Lung (tissue), 12 donors: ENCODE measurements around the gene HSPA4L. TPM values are rescaled to one million over a fixed set of nuclear protein-coding genes. Genes with fewer than 3 reads are reported as not detected.

Experiments
- ATAC-seq: fragments of 200-7000 bp; cut with Tn5 transposase; one replicate; pipeline ENCODE4 v1.9.1; 2020; ENCODE audit warnings: moderate number of reproducible peaks; ENCODE audit not compliant: insufficient read depth, low FRiP score
- DNase-seq, 3 donors: peaks; one replicate each; pipeline ENCODE4 v3.0.0-alpha.2; 2013 to 2017
- H3K27ac ChIP-seq, 2 donors: one replicate each; pipeline ENCODE4 v1.5.1; 2013; ENCODE audit warnings: mild to moderate bottlenecking in 2 of 2, moderate library complexity in 2 of 2, control low read depth in 1 of 2, inconsistent platforms in 1 of 2, low read depth in 1 of 2, low read length in 1 of 2
- H3K27me3 ChIP-seq, 3 donors: one replicate each; pipeline ENCODE4 v1.5.1; 2013; ENCODE audit warnings: low read length in 2 of 3; ENCODE audit not compliant: control insufficient read depth in 3 of 3, insufficient read depth in 3 of 3
- H3K36me3 ChIP-seq, 4 donors: one replicate each; pipeline ENCODE4 v1.5.1; 2013; ENCODE audit warnings: low read length in 4 of 4, mild to moderate bottlenecking in 1 of 4, moderate library complexity in 1 of 4; ENCODE audit not compliant: control insufficient read depth in 4 of 4, insufficient read depth in 4 of 4
- H3K4me1 ChIP-seq, 5 donors: one replicate each; pipeline ENCODE4 v1.5.1; 2013; ENCODE audit warnings: low read length in 5 of 5, mild to moderate bottlenecking in 2 of 5, moderate library complexity in 1 of 5; ENCODE audit not compliant: control insufficient read depth in 5 of 5, insufficient read depth in 5 of 5
- H3K4me3 ChIP-seq: one replicate; pipeline ENCODE4 v1.5.1; 2013; ENCODE audit warnings: mild to moderate bottlenecking, control low read depth, moderate library complexity
- H3K9ac ChIP-seq, 2 donors: one replicate each; pipeline ENCODE4 v1.5.1; 2013; ENCODE audit warnings: low read length in 2 of 2, control low read depth in 1 of 2; ENCODE audit not compliant: insufficient read depth in 1 of 2
- H3K9me3 ChIP-seq, 4 donors: one replicate each; pipeline ENCODE4 v1.5.1; 2013; ENCODE audit warnings: low read length in 3 of 4, mild to moderate bottlenecking in 1 of 4, moderate library complexity in 1 of 4; ENCODE audit not compliant: control insufficient read depth in 4 of 4, insufficient read depth in 3 of 4
- WGBS, 2 donors: extraction: QIAGEN DNeasy Blood & Tissue Kit; methylation state at CpG; one replicate each; pipeline ENCODE4 v1.1.7; 2013; 5-methylcytosine and 5-hydroxymethylcytosine counted together
- polyA plus RNA-seq, 2 donors: library from polyadenylated mRNA; stranded (reverse); fragments of 200-250 nt; gene quantifications; one replicate each; pipeline ENCODE4 v1.2.1, GENCODE V29; 2013
- total RNA-seq, 2 donors: library from RNA; depleted of rRNA in 1 of 2; stranded (reverse); fragments of >200 nt in 1 of 2; gene quantifications; one replicate each; pipeline ENCODE4 v1.2.1, GENCODE V29; 2014 to 2021
- TF ChIP-seq, protein P1 (sequence below): IDR thresholded peaks from 2 replicates; pipeline ENCODE4 v1.5.1; 2012; ENCODE audit warnings: mild to moderate bottlenecking; ENCODE audit errors: control extremely low read depth, extremely low read depth
- donor health status: control.
- donor health status: control.
- donor health status: Bipolar disorder and iron deficiency.
- donor health status: healthy.
- donor health status: DM: yes; HTN: yes; CAD: no.

HSPA4L gene
- total and polyA plus RNA-seq, 4 donors = 0.91 to 6.0 (median 3.0) TPM

DNA sequence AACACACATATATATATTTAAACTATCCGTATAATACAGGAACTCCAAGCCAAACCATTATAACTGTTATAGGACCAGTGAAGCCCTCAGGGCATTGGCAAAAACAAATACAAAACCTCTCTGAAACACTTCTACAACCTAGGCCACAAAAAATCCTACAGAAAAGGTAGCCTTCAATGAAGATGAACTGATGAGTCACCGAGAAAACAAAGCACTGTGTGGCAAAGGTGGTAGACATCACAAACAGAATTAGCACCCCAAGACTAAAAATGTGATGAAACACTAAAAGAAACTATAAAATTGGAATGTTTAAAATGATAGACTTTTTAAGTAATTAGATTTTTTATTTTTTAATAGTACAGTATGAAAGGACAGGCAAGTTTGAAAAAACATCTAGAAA is 5.5 kb upstream of the HSPA4L start:
- no peak overlapping the region for H3K4me3 ChIP-seq
- TF ChIP-seq, protein P1, sequence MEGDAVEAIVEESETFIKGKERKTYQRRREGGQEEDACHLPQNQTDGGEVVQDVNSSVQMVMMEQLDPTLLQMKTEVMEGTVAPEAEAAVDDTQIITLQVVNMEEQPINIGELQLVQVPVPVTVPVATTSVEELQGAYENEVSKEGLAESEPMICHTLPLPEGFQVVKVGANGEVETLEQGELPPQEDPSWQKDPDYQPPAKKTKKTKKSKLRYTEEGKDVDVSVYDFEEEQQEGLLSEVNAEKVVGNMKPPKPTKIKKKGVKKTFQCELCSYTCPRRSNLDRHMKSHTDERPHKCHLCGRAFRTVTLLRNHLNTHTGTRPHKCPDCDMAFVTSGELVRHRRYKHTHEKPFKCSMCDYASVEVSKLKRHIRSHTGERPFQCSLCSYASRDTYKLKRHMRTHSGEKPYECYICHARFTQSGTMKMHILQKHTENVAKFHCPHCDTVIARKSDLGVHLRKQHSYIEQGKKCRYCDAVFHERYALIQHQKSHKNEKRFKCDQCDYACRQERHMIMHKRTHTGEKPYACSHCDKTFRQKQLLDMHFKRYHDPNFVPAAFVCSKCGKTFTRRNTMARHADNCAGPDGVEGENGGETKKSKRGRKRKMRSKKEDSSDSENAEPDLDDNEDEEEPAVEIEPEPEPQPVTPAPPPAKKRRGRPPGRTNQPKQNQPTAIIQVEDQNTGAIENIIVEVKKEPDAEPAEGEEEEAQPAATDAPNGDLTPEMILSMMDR = no peak
- ATAC-seq (no peak), DNase-seq (no peak)
- H3K9me3 ChIP-seq = no peaks in the 10 kb centered on the region
- no peaks in the 10 kb centered on the region for H3K36me3 ChIP-seq
- H3K9ac ChIP-seq = no peak overlapping the region
- H3K27me3 ChIP-seq = no peaks in the 10 kb centered on the region
- WGBS, 2 donors = 91 to 95% methylated on average over 2 of the region's 2 CpGs
- peaks cover 0 to 2% (median 0%) of the 10 kb centered on the region in 5 donors for H3K4me1 ChIP-seq
- H3K27ac ChIP-seq = no peak overlapping the region

DNA sequence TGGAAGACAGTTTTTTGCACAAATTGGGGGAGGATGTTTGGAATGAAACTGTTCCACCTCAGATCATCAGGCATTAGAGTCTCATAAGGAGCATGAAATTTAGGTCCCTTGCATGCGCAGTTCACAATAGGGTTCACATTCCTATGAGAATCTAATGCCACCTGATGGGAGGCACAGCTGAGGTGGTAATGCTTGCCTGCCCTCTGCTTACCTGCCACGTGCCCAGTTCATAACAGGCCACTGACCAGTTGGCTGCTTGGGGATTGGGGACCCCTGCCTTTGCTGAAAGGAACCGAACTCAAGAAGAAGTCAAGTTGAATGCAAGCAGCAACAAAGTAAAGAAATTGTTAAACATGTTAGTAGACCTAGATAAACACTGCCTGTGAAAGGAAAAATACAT is 4.6 kb upstream of the HSPA4L start:
- Histone ChIP-seq H3K4me1 (peaks cover 0 to 3% (median 2%) of the 10 kb centered on the region in 5 donors), H3K27ac (no peak overlapping the region), H3K9ac (no peak overlapping the region), H3K4me3 (no peak overlapping the region), H3K9me3 (no peaks in the 10 kb centered on the region), H3K27me3 (no peaks in the 10 kb centered on the region), H3K36me3 (no peaks in the 10 kb centered on the region)
- WGBS, 2 donors = 82 to 85% methylated on average over 3 of the region's 3 CpGs
- ATAC-seq = no peak
- no peak for DNase-seq
- TF ChIP-seq, protein P1 = no peak

DNA sequence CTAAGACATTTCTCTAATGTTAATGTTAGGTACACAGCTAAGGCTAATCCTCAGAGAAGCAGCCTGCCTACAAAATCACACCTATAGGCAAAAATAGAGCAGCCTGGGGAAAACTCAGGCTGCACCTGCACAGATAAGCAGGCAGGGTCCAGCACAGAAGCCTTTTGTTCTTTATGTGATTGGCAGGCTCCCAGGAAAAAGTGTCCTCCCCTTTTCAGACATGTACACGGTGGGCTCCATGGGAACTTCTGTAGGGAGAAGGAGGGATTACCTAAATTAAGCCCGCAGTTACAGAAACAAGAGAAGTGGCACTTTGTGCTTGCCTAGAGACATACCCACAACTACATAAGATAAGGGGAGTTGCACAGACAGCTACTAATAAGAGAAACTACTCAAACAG is 4.0 kb upstream of the HSPA4L start:
- Histone ChIP-seq H3K4me1 (peaks cover 0 to 8% (median 2%) of the 10 kb centered on the region in 5 donors), H3K4me3 (no peak overlapping the region), H3K36me3 (no peaks in the 10 kb centered on the region), H3K27ac (no peak overlapping the region), H3K9me3 (no peaks in the 10 kb centered on the region), H3K9ac (no peak overlapping the region), H3K27me3 (no peaks in the 10 kb centered on the region)
- DNase-seq (peak in 2 of 3 donors; percentile 30 to 39), ATAC-seq (no peak)
- 58 to 70% methylated on average over 2 of the region's 2 CpGs for WGBS, 2 donors
- TF ChIP-seq, protein P1 = no peak

DNA sequence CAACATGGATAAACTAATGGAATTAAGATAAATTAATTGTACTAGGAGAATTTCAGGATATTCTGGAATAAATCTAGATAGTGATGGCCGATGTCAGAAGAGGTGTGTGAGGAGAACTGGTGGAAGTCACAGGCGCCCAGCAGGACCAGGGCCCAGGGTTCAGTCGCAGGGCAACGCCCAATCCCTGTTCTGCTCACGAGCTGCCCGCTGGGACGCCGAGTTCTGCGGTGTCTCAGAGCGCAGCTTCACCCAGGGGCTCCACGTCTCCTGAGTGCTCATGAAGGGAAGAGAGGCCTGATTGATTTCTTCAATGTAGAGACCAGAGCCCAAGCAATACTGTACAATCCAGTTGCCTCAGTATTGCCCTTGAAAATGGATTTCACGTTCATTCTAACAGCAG is 1.5 kb upstream of the HSPA4L start:
- TF ChIP-seq, protein P1 = no peak
- DNase-seq = no peak
- Histone ChIP-seq H3K9ac (no peak overlapping the region), H3K36me3 (no peaks in the 10 kb centered on the region), H3K9me3 (no peaks in the 10 kb centered on the region), H3K27ac (no peak overlapping the region), H3K4me3 (no peak overlapping the region), H3K27me3 (no peaks in the 10 kb centered on the region), H3K4me1 (peaks cover 0 to 12% (median 2%) of the 10 kb centered on the region in 5 donors)
- WGBS, 2 donors = 96 to 97% methylated on average over 12 of the region's 12 CpGs
- no peak for ATAC-seq
